HG03442 (cell line): ENCODE results near the gene SFXN2.
"Not testable (repeated sequence)": the region's sequence is repeated elsewhere in the genome, so short reads cannot be mapped to it uniquely, and the experiment has no call there.

Experiments used
- ATAC-seq: cut with Tn5 transposase; IDR thresholded peaks from one replicate; pipeline ENCODE4 v1.9.1; 2021; ENCODE audit warnings: mild to moderate bottlenecking, moderate library complexity; ENCODE audit not compliant: unreplicated experiment

The SFXN2 gene

GRCh38 chr10:102679596-102679995 lies 34.8 kb upstream of the SFXN2 start:
- no peak for ATAC-seq

- no peak for ATAC-seq
Measured at GRCh38 chr10:102681696-102682095, 32.7 kb upstream of the SFXN2 start.

- no peak for ATAC-seq
Measured at GRCh38 chr10:102682416-102682815, 32.0 kb upstream of the SFXN2 start.

- ATAC-seq, result no peak
Measured at GRCh38 chr10:102682981-102683380, 31.5 kb upstream of the SFXN2 start.

DNA sequence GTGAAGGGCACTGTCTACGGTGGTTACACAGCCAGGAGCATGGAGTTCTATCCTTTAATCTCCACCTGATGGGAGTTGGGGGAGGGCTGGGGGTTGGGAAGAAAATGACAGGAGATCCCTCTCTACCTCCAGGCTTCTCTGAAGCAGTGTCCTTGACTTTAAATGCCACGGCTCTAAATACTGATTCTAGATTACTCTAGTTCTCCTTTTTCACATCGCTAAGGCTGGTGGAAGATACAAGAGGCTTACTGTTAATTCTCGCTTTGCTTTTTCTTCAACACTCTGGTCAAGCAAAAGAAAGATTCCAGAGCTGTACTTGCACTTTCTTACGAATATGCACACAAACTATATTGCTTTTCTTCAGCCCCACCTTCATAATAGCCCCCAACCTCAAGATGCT lies 30.7 kb upstream of the SFXN2 start:
- ATAC-seq, result no peak

- no peak for ATAC-seq
Measured at GRCh38 chr10:102691285-102692066, 23.0 kb upstream of the SFXN2 start.

DNA sequence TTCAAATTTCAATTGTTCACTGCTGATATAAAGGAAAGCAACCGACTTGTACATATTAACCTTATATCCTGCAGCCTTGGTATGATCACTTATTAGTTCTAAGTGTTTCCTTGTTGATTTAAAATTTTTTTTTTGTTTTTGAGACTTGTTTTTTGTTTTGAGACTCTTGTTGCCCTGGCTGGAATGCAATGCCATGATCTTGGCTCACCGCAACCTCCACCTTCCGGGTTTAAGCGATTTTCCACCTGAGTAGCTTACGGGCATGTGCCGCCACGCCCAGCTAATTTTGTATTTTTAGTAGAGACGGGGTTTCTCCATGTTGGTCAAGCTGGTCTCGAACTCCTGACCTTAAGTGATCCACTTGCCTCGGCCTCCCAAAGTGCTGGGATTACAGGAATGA lies 19.0 kb upstream of the SFXN2 start:
- ATAC-seq, result not testable (repeated sequence)

DNA sequence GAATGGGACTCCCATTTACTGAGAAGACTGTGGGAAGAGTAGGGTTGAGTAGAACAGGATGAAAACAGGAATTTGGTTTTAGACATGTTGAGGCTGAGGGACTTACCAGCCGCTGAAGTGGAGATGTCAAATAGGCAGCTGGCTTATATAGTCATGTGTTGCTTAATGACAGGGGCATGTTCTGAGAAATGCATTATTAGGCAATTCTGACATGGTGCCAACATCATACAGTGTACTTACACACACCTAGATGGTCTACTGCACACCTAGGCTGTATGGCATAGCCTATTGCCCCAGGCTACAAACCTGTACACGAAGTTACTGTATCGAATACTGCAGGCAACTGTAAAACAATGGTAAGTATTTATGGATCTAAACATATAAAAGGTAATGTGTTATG lies 17.7 kb upstream of the SFXN2 start:
- no peak for ATAC-seq

DNA sequence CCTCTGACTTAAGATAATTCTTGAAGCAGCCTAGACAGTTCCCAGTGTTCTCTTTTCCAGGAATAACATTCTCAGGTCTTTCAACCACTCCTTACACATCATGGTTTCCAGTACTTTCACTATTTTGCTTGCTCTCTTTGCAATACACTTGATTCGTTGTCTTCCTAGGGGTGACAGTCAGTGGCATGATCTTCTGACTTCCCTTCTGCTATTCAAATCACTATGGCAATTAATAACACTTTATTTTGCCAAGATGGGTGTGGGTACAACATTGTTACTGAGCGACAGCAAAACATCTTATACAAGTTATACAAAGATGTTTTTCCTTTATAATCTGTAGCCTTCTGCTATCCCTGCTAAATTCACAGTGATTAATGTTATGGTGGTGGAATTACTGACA lies 15.5 kb upstream of the SFXN2 start:
- no peak for ATAC-seq

DNA sequence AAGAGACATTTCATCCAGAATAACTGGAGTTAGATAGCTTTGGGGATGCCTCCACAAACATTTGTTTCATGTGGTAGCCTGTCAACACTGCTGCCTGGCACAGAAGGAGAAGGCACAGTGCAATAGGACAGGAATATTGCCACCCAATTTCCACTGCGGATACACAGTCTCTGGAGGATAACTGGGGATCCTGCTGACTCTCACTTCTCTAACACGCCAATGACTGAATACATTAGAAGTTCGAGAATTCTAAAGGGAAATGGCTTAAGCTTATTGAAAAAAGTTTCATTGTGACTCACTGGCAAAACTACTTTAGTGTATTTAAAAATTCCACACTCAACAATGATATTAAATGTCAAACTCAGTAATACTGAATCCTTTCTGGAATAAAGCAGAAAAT lies 13.2 kb upstream of the SFXN2 start:
- no peak for ATAC-seq

DNA sequence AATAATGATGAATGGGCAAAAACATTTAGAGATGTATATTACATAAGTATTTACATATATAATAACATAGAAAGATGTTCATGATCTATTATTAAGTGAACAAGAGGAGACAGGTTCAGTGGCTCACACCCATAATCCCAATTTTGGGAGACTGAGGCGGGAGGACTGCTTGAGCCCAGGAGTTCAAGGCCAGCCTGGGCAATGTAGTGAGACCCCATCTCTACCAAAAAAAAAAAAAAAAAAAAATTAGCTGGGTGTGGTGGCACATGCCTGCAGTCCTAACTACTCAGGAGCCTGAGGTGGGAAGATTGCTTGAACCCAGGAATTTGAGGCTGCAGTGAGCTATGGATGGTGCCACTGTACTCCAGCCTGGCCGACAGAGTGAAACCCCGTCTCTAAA lies 12.6 kb upstream of the SFXN2 start:
- no peak for ATAC-seq

DNA sequence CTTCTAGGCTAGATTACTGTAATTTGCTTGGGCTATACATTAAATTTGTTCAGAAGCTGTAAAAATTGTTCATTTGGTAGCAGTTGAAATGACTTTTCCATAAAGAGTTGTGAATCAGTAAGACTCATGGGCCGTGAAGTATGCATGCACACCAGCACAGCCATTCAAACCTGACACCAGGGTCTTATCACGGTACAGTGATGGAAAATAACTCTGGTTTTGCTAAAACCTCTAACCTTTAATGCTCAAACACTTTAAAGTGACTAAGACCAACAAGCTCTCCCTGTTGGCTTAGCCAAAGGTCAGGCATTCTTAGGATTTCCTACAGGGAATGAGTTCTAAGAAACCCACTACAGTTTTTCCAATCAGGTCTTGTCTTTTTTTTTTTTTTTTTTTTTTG lies 11.7 kb upstream of the SFXN2 start:
- no peak for ATAC-seq

DNA sequence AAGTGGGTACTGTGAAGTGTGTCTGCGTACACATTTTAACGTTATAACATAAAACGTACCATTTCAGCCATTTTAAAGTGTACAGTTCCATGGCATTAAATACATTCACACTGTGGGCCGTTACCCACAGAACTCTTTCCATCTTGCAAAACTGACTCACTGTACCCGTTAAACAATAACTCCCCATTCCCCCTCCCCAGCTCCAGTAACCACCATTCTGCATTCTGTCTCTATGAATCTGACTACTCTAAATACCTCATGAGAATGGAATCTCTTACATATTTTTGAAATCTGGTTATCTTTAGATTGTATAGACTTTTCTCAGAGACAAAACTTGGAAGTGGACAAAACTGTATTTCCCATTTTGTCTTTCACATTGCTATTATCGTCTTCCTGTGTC lies 9.5 kb upstream of the SFXN2 start:
- no peak for ATAC-seq

DNA sequence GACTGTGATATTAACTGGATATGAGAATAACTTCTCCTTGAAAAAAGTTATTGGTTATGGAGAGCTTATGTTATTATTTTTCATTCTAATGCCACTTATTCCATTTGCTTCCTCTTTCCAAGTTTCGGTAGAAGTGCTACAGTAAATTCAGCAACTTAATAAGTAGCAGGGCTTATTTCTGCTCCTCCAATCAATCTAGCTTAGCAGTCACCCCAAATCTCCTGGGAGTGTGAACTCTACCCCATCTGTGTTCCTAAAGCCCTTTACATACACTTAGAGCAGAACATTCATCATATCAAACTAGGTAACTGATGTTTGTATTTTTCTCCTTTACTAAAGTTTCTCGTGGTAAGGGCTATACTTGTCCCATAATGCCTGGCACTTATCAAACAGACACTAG lies 8.9 kb upstream of the SFXN2 start:
- no peak for ATAC-seq

GRCh38 chr10:102710609-102711008 lies 3.8 kb upstream of the SFXN2 start:
- ATAC-seq, result no peak

DNA sequence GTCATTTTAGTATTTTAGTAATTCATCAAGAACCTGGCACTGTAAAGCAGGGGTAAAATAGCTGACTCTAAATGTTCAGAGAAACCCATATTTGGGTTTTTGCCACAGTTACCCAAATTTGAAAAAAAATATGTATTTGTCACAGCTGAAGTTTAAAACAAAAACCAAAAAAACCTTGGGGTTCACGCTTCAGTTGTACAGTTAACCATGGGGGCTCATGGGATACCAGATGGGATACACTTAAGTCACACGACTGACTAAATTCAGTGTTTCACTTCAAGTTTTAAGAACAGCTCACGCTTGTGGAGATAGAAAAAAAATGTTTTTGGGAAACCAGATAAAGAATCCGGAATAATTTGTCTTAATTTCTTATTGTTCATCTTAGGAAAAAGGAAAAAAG lies 2.3 kb upstream of the SFXN2 start:
- no peak for ATAC-seq

GRCh38 chr10:102712843-102713538 lies 1.4 kb upstream of the SFXN2 start:
- no peak for ATAC-seq

GRCh38 chr10:102713539-102713813 lies 960 bp upstream of the SFXN2 start:
- ATAC-seq, result peak; percentile 22

DNA sequence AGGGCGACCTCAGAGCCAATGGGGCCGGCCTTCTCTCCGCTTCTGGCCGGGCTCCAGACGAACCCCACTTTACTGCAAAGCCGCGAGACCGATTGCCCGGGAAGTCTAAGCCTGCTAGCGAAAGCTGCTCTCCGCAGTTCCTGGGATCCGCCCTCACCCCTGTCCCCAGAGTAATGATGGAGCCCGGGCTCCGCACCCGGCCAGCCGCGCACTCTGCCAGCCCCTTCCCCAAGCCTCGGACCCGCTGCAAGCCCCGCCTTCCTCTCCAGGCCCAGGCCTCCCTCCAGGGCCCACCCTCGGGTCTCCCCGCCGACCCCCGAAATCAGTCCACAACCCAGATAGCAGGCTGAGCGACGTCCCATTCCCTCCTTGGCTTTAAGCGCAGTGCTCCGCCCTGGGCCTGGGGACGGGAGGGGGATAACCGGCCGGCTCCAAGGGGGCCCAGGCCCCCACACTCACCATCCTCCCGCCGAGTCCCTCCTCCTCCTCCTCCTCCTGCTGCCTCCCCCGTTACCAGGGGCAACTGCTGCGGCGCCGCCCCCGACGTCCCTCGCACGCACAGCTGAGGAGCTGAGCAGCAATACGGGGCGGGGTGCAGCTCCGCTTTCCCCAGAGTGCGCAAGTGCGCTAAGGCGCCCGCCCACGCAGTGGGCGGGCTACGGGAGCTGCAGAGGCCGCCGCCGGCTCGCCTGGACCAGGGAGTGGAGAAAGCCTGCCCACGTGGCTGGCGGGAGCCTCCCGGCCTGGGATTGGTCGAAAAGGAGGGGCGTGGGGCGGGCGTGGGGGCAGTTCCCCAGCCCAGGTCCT lies 419 bp upstream of the SFXN2 start, which contains the start of gene ARL3:
Gene ARL3, minus strand, starts transcription at position 584 of the 807 bp plus-strand sequence. Its CDS starts 122 bp downstream, at position 462.
- peak; percentile 80 for ATAC-seq

DNA sequence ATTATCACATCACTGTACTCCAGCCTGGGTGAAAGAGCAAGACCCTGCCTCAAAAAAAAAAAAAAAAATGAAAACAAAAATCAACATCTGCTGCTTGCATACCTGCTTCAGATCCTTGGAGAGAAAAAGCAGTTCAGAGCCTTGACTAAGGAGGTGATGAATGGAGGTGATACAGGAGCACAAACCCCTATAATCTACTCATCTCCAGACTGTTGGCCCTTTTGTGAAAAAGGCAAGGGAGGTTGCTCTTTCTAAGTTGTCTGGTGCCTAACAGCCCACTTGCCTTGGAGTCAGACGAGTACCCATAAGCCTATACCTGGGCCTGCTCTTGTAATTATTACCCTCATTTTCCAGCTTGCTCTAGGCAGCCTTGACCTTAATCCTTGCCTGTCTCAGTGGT lies 1.4 kb downstream of the SFXN2 start:
- ATAC-seq, result no peak

DNA sequence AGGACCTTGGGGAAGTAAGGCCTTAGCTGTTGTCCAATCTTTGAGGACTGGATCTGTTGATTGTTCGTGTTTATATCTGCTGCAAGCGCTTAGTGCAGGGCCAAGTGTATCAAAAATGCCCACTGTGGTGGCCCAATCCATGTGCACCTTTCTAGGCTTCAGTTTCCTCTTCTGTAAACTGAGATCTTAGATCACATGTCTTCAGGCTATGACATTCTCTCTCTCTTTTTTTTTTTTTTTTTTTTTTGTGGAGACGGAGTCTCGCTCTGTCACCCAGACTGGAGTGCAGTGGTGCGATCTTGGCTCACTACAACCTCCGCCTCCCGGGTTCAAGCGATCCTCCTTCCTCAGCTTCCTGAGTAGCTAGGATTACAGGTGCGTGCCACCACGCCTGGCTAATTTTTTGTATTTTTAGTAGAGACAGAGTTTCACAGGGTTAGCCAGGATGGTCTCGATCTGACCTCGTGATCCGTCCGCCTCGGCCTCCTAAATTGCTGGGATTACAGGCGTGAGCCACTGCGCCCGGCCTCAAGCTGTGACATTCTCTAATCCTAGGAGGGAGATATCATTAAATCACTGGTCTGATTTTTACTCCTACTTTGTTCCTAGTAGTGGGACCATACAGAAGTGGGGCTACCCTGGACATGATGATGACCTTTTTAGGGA lies 2.6 kb downstream of the SFXN2 start:
- ATAC-seq, result not testable (repeated sequence)
